HepG2 (cell line): ENCODE data around the gene TMEM63C. TPM values are rescaled to one million over a fixed set of nuclear protein-coding genes. Genes with fewer than 3 reads are reported as not detected.

Experiments
- ARNT ChIP-seq: fragments of 450-650 bp; IDR thresholded peaks from 2 replicates; pipeline ENCODE4 v1.6.1; 2017
- ELF3 ChIP-seq: IDR thresholded peaks from 2 replicates; pipeline ENCODE4 v1.6.1; 2016; ENCODE audit warnings: missing genetic modification reagents, missing compliant biosample characterization
- ISL2 ChIP-seq: sonication (generic); formaldehyde crosslinking; IDR thresholded peaks from 2 replicates; pipeline ENCODE4 v1.5.0; 2020; ENCODE audit warnings: missing genetic modification reagents
- MTA3 ChIP-seq: sonication (generic); formaldehyde crosslinking; IDR thresholded peaks from 2 replicates; pipeline ENCODE4 v1.4.0; 2020; ENCODE audit warnings: missing genetic modification reagents
- PITX1 ChIP-seq: sonication (generic); formaldehyde crosslinking; IDR thresholded peaks from 2 replicates; pipeline ENCODE4 v1.5.1; 2020; ENCODE audit warnings: mild to moderate bottlenecking, missing genetic modification reagents
- POLR2AphosphoS5 ChIP-seq: IDR thresholded peaks from 2 replicates; pipeline ENCODE4 v1.6.1; 2012; ENCODE audit warnings: low read depth, low read length
- PPARG ChIP-seq: conservative IDR thresholded peaks from 2 replicates; pipeline ENCODE4 v1.6.1; 2016; ENCODE audit warnings: missing biosample characterization, missing genetic modification reagents
- SCMH1 ChIP-seq: sonication (generic); formaldehyde crosslinking; IDR thresholded peaks from 2 replicates; pipeline ENCODE4 v1.9.0; 2021; ENCODE audit warnings: missing genetic modification reagents, mild to moderate bottlenecking, borderline replicate concordance
- YY1 ChIP-seq: IDR thresholded peaks from 2 replicates; pipeline ENCODE4 v1.6.1; 2011; ENCODE audit warnings: low read length, low read depth, moderate library complexity, mild to moderate bottlenecking; ENCODE audit not compliant: insufficient read depth, insufficient replicate concordance
- ZFP36L2 ChIP-seq: sonication (generic); formaldehyde crosslinking; IDR thresholded peaks from 2 replicates; pipeline ENCODE4 v1.4.0; 2020; ENCODE audit warnings: missing genetic modification reagents
- ZNF30 ChIP-seq: sonication (generic); formaldehyde crosslinking; IDR thresholded peaks from 2 replicates; pipeline ENCODE4 v1.5.0; 2020; ENCODE audit warnings: mild to moderate bottlenecking, missing genetic modification reagents
- ZNF367 ChIP-seq: sonication (generic); formaldehyde crosslinking; IDR thresholded peaks from 2 replicates; pipeline ENCODE4 v1.4.0; 2020; ENCODE audit warnings: missing genetic modification reagents, borderline replicate concordance
- polyA plus RNA-seq, 8 experiments: library from polyadenylated mRNA; depleted of rRNA in 3 of 8; stranded (reverse) in 7 of 8; unstranded in 1 of 8; fragments of >200 nt; fragmentation: Illumina TruSeq in 4 of 8; extraction: Trizol in 4 of 8; gene quantifications; 2 replicates each; pipeline versions ENCODE4 v1.2.1 to v1.2.3, GENCODE V29; 2011 to 2016; ENCODE audit warnings: low read depth in 4 of 8, missing spikeins in 1 of 8, mixed read lengths in 1 of 8; ENCODE audit not compliant: insufficient read depth in 1 of 8
- total RNA-seq, 5 experiments: library from RNA; depleted of rRNA; stranded (reverse); fragments of >200 nt; fragmentation: Illumina TruSeq; extraction: Trizol; gene quantifications; 2 replicates each; pipeline ENCODE4 v1.2.3, GENCODE V29; 2016; ENCODE audit warnings: low read depth in 1 of 5
- TF ChIP-seq, protein P1 (sequence below): IDR thresholded peaks from 2 replicates; pipeline ENCODE4 v1.6.1; 2016; ENCODE audit warnings: low read depth, missing genetic modification reagents, missing compliant biosample characterization
- TF ChIP-seq, protein P2 (sequence below): sonication (generic); formaldehyde crosslinking; IDR thresholded peaks from 2 replicates; pipeline ENCODE4 v1.5.0; 2020; ENCODE audit warnings: mild to moderate bottlenecking, missing genetic modification reagents, borderline replicate concordance
- TF ChIP-seq, protein P3 (sequence below): sonication (generic); formaldehyde crosslinking; IDR thresholded peaks from 2 replicates; pipeline ENCODE4 v1.5.0; 2020; ENCODE audit warnings: mild to moderate bottlenecking, missing genetic modification reagents
- TF ChIP-seq, protein P4 (sequence below), 2 experiments: sonication (generic) in 1 of 2; formaldehyde crosslinking in 1 of 2; IDR thresholded peaks; 2 replicates each; pipeline versions ENCODE4 v1.4.0 to v1.6.1; 2018 to 2020; ENCODE audit warnings: missing genetic modification reagents in 2 of 2, borderline replicate concordance in 1 of 2, low read depth in 1 of 2, mild to moderate bottlenecking in 1 of 2, missing biosample characterization in 1 of 2

Gene TMEM63C
- total and polyA plus RNA-seq, 2 of the 13 experiments (the other 11 are each of a cell fraction or from before 2014, with no cell fraction given) = 0.17 to 0.27 TPM

DNA sequence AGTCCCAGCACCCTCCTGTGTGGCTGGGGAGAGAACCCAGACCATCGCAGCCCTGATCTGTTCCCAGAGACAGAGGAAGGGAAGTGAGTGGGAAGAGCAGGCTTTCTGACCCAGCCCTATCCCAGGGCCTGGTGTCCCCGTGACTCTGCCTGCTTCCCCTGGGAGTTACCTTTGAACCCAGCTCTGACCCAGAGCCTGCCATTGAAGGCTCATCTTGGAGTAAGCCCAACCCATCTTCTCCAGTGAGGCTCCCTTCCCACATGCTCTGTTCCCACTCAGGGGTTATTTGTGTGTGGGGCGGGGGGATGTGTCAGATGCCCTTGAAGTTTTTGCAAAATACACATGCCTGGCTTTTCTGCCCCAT, 6.0 kb downstream of the TMEM63C start (continued):
- TF ChIP-seq, protein P1, sequence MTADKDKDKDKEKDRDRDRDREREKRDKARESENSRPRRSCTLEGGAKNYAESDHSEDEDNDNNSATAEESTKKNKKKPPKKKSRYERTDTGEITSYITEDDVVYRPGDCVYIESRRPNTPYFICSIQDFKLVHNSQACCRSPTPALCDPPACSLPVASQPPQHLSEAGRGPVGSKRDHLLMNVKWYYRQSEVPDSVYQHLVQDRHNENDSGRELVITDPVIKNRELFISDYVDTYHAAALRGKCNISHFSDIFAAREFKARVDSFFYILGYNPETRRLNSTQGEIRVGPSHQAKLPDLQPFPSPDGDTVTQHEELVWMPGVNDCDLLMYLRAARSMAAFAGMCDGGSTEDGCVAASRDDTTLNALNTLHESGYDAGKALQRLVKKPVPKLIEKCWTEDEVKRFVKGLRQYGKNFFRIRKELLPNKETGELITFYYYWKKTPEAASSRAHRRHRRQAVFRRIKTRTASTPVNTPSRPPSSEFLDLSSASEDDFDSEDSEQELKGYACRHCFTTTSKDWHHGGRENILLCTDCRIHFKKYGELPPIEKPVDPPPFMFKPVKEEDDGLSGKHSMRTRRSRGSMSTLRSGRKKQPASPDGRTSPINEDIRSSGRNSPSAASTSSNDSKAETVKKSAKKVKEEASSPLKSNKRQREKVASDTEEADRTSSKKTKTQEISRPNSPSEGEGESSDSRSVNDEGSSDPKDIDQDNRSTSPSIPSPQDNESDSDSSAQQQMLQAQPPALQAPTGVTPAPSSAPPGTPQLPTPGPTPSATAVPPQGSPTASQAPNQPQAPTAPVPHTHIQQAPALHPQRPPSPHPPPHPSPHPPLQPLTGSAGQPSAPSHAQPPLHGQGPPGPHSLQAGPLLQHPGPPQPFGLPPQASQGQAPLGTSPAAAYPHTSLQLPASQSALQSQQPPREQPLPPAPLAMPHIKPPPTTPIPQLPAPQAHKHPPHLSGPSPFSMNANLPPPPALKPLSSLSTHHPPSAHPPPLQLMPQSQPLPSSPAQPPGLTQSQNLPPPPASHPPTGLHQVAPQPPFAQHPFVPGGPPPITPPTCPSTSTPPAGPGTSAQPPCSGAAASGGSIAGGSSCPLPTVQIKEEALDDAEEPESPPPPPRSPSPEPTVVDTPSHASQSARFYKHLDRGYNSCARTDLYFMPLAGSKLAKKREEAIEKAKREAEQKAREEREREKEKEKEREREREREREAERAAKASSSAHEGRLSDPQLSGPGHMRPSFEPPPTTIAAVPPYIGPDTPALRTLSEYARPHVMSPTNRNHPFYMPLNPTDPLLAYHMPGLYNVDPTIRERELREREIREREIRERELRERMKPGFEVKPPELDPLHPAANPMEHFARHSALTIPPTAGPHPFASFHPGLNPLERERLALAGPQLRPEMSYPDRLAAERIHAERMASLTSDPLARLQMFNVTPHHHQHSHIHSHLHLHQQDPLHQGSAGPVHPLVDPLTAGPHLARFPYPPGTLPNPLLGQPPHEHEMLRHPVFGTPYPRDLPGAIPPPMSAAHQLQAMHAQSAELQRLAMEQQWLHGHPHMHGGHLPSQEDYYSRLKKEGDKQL = no peak
- TF ChIP-seq ZFP36L2 (CRISPR knock-in tag) (no peak), POLR2AphosphoS5 (0 out of 2 replicates have a peak, but pooled peaks have one; percentile 22), ZNF367 (CRISPR knock-in tag) (no peak), SCMH1 (no peak), PPARG (no peak), YY1 (peak; percentile 20), MTA3 (no peak), ELF3 (CRISPR knock-in tag) (no peak), PITX1 (CRISPR knock-in tag) (no peak), ARNT (no peak), ISL2 (CRISPR knock-in tag) (0 out of 2 replicates have a peak, but pooled peaks have one; percentile 16), ZNF30 (no peak)
- TF ChIP-seq, protein P2, sequence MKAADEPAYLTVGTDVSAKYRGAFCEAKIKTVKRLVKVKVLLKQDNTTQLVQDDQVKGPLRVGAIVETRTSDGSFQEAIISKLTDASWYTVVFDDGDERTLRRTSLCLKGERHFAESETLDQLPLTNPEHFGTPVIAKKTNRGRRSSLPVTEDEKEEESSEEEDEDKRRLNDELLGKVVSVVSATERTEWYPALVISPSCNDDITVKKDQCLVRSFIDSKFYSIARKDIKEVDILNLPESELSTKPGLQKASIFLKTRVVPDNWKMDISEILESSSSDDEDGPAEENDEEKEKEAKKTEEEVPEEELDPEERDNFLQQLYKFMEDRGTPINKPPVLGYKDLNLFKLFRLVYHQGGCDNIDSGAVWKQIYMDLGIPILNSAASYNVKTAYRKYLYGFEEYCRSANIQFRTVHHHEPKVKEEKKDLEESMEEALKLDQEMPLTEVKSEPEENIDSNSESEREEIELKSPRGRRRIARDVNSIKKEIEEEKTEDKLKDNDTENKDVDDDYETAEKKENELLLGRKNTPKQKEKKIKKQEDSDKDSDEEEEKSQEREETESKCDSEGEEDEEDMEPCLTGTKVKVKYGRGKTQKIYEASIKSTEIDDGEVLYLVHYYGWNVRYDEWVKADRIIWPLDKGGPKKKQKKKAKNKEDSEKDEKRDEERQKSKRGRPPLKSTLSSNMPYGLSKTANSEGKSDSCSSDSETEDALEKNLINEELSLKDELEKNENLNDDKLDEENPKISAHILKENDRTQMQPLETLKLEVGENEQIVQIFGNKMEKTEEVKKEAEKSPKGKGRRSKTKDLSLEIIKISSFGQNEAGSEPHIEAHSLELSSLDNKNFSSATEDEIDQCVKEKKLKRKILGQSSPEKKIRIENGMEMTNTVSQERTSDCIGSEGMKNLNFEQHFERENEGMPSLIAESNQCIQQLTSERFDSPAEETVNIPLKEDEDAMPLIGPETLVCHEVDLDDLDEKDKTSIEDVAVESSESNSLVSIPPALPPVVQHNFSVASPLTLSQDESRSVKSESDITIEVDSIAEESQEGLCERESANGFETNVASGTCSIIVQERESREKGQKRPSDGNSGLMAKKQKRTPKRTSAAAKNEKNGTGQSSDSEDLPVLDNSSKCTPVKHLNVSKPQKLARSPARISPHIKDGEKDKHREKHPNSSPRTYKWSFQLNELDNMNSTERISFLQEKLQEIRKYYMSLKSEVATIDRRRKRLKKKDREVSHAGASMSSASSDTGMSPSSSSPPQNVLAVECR = peak; percentile 7; the same call in 1 of the 2 replicates
- TF ChIP-seq, protein P3, sequence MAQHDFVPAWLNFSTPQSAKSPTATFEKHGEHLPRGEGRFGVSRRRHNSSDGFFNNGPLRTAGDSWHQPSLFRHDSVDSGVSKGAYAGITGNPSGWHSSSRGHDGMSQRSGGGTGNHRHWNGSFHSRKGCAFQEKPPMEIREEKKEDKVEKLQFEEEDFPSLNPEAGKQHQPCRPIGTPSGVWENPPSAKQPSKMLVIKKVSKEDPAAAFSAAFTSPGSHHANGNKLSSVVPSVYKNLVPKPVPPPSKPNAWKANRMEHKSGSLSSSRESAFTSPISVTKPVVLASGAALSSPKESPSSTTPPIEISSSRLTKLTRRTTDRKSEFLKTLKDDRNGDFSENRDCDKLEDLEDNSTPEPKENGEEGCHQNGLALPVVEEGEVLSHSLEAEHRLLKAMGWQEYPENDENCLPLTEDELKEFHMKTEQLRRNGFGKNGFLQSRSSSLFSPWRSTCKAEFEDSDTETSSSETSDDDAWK (CRISPR knock-in tag) = no peak
- TF ChIP-seq, protein P4, sequence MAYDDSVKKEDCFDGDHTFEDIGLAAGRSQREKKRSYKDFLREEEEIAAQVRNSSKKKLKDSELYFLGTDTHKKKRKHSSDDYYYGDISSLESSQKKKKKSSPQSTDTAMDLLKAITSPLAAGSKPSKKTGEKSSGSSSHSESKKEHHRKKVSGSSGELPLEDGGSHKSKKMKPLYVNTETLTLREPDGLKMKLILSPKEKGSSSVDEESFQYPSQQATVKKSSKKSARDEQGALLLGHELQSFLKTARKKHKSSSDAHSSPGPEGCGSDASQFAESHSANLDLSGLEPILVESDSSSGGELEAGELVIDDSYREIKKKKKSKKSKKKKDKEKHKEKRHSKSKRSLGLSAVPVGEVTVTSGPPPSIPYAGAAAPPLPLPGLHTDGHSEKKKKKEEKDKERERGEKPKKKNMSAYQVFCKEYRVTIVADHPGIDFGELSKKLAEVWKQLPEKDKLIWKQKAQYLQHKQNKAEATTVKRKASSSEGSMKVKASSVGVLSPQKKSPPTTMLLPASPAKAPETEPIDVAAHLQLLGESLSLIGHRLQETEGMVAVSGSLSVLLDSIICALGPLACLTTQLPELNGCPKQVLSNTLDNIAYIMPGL (CRISPR knock-in tag; IDR thresholded peaks at IDR 0.05; ENCODE audit: borderline replicate concordance in 1 of 2, low read depth in 1 of 2) = no peak
